Loucy (cell line): Measurements from ENCODE around the gene AMZ2.

Experiments
- H2AFZ ChIP-seq: fragments of 200-600 bp; sonication (generic); 2 replicates; pipeline ENCODE4 v1.6.0; 2016; ENCODE audit warnings: antibody characterized with exemption, mild to moderate bottlenecking, low read length, moderate library complexity
- H3F3A ChIP-seq: fragments of 200-600 bp; 2 replicates; pipeline ENCODE4 v1.6.0; 2016; ENCODE audit warnings: antibody characterized with exemption, low read depth, mild to moderate bottlenecking
- H3K27me3 ChIP-seq: fragments of 200-600 bp; sonication (generic); 2 replicates; pipeline ENCODE4 v1.6.1; 2014; ENCODE audit warnings: low read length, mild to moderate bottlenecking; ENCODE audit not compliant: insufficient read depth, poor library complexity, severe bottlenecking
- H3K36me3 ChIP-seq: fragments of 200-600 bp; sonication (generic); 2 replicates; pipeline ENCODE4 v1.6.1; 2016; ENCODE audit warnings: low read length; ENCODE audit not compliant: insufficient read depth
- H3K4me1 ChIP-seq: fragments of 200-600 bp; sonication (generic); 2 replicates; pipeline ENCODE4 v1.5.1; 2014; ENCODE audit warnings: low read length, mild to moderate bottlenecking; ENCODE audit not compliant: insufficient read depth, poor library complexity, severe bottlenecking
- H3K4me2 ChIP-seq: fragments of 200-600 bp; sonication (generic); 2 replicates; pipeline ENCODE4 v1.6.0; 2014; ENCODE audit warnings: antibody characterized with exemption, low read length, low read depth, mild to moderate bottlenecking; ENCODE audit not compliant: poor library complexity, severe bottlenecking
- H3K4me3 ChIP-seq: fragments of 200-600 bp; sonication (generic); 2 replicates; pipeline ENCODE4 v1.5.1; 2014; ENCODE audit warnings: low read length, mild to moderate bottlenecking, mixed read lengths; ENCODE audit not compliant: poor library complexity, severe bottlenecking
- H3K79me2 ChIP-seq: fragments of 200-600 bp; sonication (generic); 2 replicates; pipeline ENCODE4 v1.6.1; 2014; ENCODE audit warnings: low read length; ENCODE audit not compliant: insufficient read depth
- H3K9ac ChIP-seq: fragments of 200-600 bp; sonication (generic); 2 replicates; pipeline ENCODE4 v1.6.0; 2014; ENCODE audit warnings: mild to moderate bottlenecking, low read depth, low read length, moderate library complexity; ENCODE audit not compliant: poor library complexity, severe bottlenecking
- H3K9me2 ChIP-seq: fragments of 200-600 bp; sonication (generic); replicated peaks from 2 replicates; pipeline ENCODE4 v1.6.1; 2016; ENCODE audit warnings: low read depth, low read length, mixed read lengths
- H3K9me3 ChIP-seq: fragments of 200-600 bp; sonication (generic); 2 replicates; pipeline ENCODE4 v1.6.1; 2014; ENCODE audit warnings: mild to moderate bottlenecking, antibody characterized with exemption, low read length, low read depth; ENCODE audit not compliant: insufficient read depth
- H4K20me1 ChIP-seq: fragments of 200-600 bp; sonication (generic); 2 replicates; pipeline ENCODE4 v1.6.0; 2014; ENCODE audit warnings: antibody characterized with exemption, low read length, mild to moderate bottlenecking; ENCODE audit not compliant: insufficient read depth, poor library complexity, severe bottlenecking
- CTCF ChIP-seq: fragments of 200-600 bp; sonication (generic); conservative IDR thresholded peaks from 2 replicates; pipeline ENCODE4 v1.5.1; 2014; ENCODE audit warnings: mild to moderate bottlenecking, antibody characterized with exemption, low read length
- EZH2phosphoT487 ChIP-seq: fragments of 200-600 bp; IDR thresholded peaks from 2 replicates; pipeline ENCODE4 v1.6.1; 2018; ENCODE audit warnings: antibody characterized with exemption, mild to moderate bottlenecking, moderate library complexity, borderline replicate concordance

Gene AMZ2

GRCh38 chr17:68302666-68303065, 54.8 kb downstream of the AMZ2 start:
- H3F3A ChIP-seq, result no peaks in the 10 kb centered on the region
- no peak for TF ChIP-seq EZH2phosphoT487
- no peak for TF ChIP-seq CTCF
- H3K36me3 ChIP-seq, result no peaks in the 10 kb centered on the region
- H2AFZ ChIP-seq, result peak overlapping the region; percentile 61; the same call in 1 of the 2 replicates
- H3K9me3 ChIP-seq, result no peaks in the 10 kb centered on the region
- H3K4me3 ChIP-seq, result no peak overlapping the region
- H3K4me2 ChIP-seq, result no peak overlapping the region
- no peaks in the 10 kb centered on the region for H3K27me3 ChIP-seq
- no peaks in the 10 kb centered on the region for H3K9me2 ChIP-seq
- no peaks in the 10 kb centered on the region for H3K79me2 ChIP-seq
- peaks cover 10% of the 10 kb centered on the region for H3K4me1 ChIP-seq
- no peak overlapping the region for H3K9ac ChIP-seq
- no peaks in the 10 kb centered on the region for H4K20me1 ChIP-seq

DNA sequence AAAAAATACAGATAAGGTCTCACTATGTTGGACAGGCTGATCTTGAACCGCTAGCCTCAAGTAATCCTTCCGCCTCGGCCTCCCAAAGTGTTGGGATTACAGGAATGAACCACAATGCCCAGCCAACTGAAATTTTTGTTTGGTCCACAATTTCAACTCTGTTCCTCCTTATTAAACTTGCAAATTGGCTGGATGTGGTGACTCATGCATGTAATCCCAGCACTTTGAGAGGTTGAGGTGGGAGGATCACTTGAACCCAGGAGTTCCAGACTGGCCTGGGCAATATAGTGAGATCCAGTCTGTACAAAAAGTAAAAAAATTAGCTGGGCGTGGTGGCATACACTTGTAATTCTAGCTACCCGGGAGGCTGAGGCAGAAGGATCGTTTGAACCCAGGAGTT, 56.9 kb downstream of the AMZ2 start:
- Histone ChIP-seq H3K9me2 (no peaks in the 10 kb centered on the region), H3K4me3 (no peak overlapping the region), H3K9me3 (no peaks in the 10 kb centered on the region), H3F3A (no peaks in the 10 kb centered on the region), H3K27me3 (no peaks in the 10 kb centered on the region), H2AFZ (no peak overlapping the region), H3K79me2 (no peaks in the 10 kb centered on the region), H3K36me3 (no peaks in the 10 kb centered on the region), H3K4me2 (no peak overlapping the region), H4K20me1 (no peaks in the 10 kb centered on the region), H3K9ac (no peak overlapping the region), H3K4me1 (peaks cover 10% of the 10 kb centered on the region)
- TF ChIP-seq EZH2phosphoT487 (no peak), CTCF (no peak)

GRCh38 chr17:68305142-68305541, 57.3 kb downstream of the AMZ2 start:
- H3K4me2 ChIP-seq, result no peak overlapping the region
- H3K9ac ChIP-seq, result no peak overlapping the region
- no peak overlapping the region for H3K4me3 ChIP-seq
- H3F3A ChIP-seq, result no peaks in the 10 kb centered on the region
- no peak for TF ChIP-seq EZH2phosphoT487
- H3K4me1 ChIP-seq, result peaks cover 10% of the 10 kb centered on the region
- H3K36me3 ChIP-seq, result no peaks in the 10 kb centered on the region
- no peaks in the 10 kb centered on the region for H3K27me3 ChIP-seq
- no peak overlapping the region for H2AFZ ChIP-seq
- no peaks in the 10 kb centered on the region for H3K9me2 ChIP-seq
- no peaks in the 10 kb centered on the region for H4K20me1 ChIP-seq
- no peaks in the 10 kb centered on the region for H3K9me3 ChIP-seq
- no peaks in the 10 kb centered on the region for H3K79me2 ChIP-seq
